ENCODE data around the gene TUBB.

The TUBB gene

DNA sequence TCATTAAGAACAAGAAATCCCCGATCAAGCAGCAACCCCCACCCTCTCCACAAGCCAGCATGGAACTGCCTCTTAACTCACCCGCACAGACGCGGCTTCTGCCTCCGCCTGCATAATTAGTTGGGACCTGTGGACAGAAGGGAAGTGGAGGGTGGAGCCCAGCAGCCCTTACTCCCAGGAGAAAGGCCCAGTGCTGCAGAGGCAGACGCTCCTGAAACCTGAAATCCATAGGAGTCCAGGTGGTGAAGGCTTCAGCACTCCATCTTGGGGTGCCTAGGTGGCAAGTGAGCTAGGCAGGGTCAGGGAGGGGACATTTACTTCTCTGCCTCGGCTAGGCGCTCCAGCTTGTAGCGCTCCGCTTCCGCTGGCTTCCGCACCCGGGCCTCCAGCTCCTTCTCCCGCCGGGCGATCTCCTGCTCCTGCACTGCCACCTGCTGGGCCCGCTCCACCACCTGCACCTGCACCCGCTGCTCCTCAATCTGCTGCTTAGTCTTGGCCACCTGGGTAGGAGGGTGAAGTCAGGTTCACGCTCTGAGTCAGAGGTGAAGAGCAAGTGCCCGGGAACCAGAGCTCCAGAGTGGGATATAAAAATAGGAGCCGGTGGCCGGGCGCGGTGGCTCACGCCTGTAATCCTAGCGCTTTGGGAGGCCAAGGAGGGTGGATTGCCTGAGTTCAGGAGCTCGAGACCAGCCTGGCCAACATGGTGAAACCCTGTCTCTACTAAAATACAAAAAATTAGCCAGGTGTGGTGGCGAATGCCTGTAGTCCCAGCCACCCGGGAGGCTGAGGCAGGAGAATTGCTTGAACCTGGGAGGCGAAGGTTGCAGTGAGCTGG lies 10.7 kb downstream of the TUBB start:
- no peak overlapping the region for H3K27ac ChIP-seq (ENCODE audit: low read length, poor library complexity, severe bottlenecking)

GRCh38 chr6:30732237-30732943 lies 12.2 kb downstream of the TUBB start:
- Histone ChIP-seq H3K4me3 (ENCODE audit: insufficient read depth in 1 of 2, low read depth in 1 of 2, low read length in 2 of 2) (no peak overlapping the region), H3K23ac (ENCODE audit: low read length in 2 of 2) (no peak overlapping the region), H2BK5ac (ENCODE audit: low read depth, low read length, poor library complexity, severe bottlenecking) (no peak overlapping the region), H3K4me2 (ENCODE audit: low read length, poor library complexity, severe bottlenecking) (no peak overlapping the region), H2BK120ac (ENCODE audit: low read depth, low read length) (no peak overlapping the region), H3K27ac (ENCODE audit: low read length, poor library complexity, severe bottlenecking) (no peak overlapping the region), H4K8ac (ENCODE audit: low read length) (no peak overlapping the region), H4K91ac (ENCODE audit: low read length) (no peak overlapping the region), H3K9me3 (ENCODE audit: control insufficient read depth, low read length) (no peaks in the 10 kb centered on the region), H3K4ac (ENCODE audit: low read depth in 1 of 2, low read length in 2 of 2) (no peak overlapping the region), H3K9ac (ENCODE audit: low read length) (no peak overlapping the region), H3K79me1 (replicated peaks; ENCODE audit: low read length, poor library complexity, severe bottlenecking) (peaks cover 26% of the 10 kb centered on the region), H3K14ac (ENCODE audit: low read length in 2 of 2) (no peak overlapping the region), H2BK15ac (ENCODE audit: low read depth, poor library complexity, severe bottlenecking) (no peak overlapping the region), H3K27me3 (ENCODE audit: control insufficient read depth in 1 of 2, insufficient read depth in 1 of 2, low read length in 2 of 2) (no peaks in the 10 kb centered on the region), H3K4me1 (ENCODE audit: control insufficient read depth, insufficient read depth, low read depth, low read length) (peaks cover 10% of the 10 kb centered on the region), H3K36me3 (ENCODE audit: control insufficient read depth in 1 of 2, insufficient read depth in 2 of 2, low read depth in 1 of 2, low read length in 2 of 2) (peaks cover 69 to 88% of the 10 kb centered on the region in 2 experiments), H2AFZ (ENCODE audit: low read depth, low read length) (no peak overlapping the region), H3K18ac (ENCODE audit: low read depth in 1 of 2, low read length in 2 of 2) (no peak overlapping the region), H2BK12ac (ENCODE audit: low read length in 2 of 2) (no peak overlapping the region), H2AK5ac (ENCODE audit: low read length, severe bottlenecking) (no peak overlapping the region)
- WGBS, result 96% methylated on average over 11 of the region's 12 CpGs
- no peak for DNase-seq

More for the DNA sequence above, 10.7 kb downstream of the TUBB start:
- WGBS, result 81% methylated on average over 28 of the region's 30 CpGs
- no peak overlapping the region for H2BK12ac ChIP-seq (ENCODE audit: low read length in 2 of 2)
- H3K4me2 ChIP-seq (ENCODE audit: low read length, poor library complexity, severe bottlenecking), result no peak overlapping the region
- H2BK120ac ChIP-seq (ENCODE audit: low read depth, low read length), result no peak overlapping the region
- H4K8ac ChIP-seq (ENCODE audit: low read length), result no peak overlapping the region
- no peaks in the 10 kb centered on the region for H3K9me3 ChIP-seq (ENCODE audit: control insufficient read depth, low read length)
- peak; percentile 27 for DNase-seq
- no peak overlapping the region for H3K14ac ChIP-seq (ENCODE audit: low read length in 2 of 2)
- H2AK5ac ChIP-seq (ENCODE audit: low read length, severe bottlenecking), result no peak overlapping the region
- H2BK15ac ChIP-seq (ENCODE audit: low read depth, poor library complexity, severe bottlenecking), result no peak overlapping the region
- H2BK5ac ChIP-seq (ENCODE audit: low read depth, low read length, poor library complexity, severe bottlenecking), result no peak overlapping the region
- peak overlapping the region in 1 of 2 experiments; percentile 11 for H3K23ac ChIP-seq (ENCODE audit: low read length in 2 of 2)
- H3K36me3 ChIP-seq (ENCODE audit: control insufficient read depth in 1 of 2, insufficient read depth in 2 of 2, low read depth in 1 of 2, low read length in 2 of 2), result peaks cover 61 to 86% of the 10 kb centered on the region in 2 experiments
- H3K4me3 ChIP-seq (ENCODE audit: insufficient read depth in 1 of 2, low read depth in 1 of 2, low read length in 2 of 2), result no peak overlapping the region
- no peaks in the 10 kb centered on the region for H3K27me3 ChIP-seq (ENCODE audit: control insufficient read depth in 1 of 2, insufficient read depth in 1 of 2, low read length in 2 of 2)
- H3K4me1 ChIP-seq (ENCODE audit: control insufficient read depth, insufficient read depth, low read depth, low read length), result peaks cover 12% of the 10 kb centered on the region
- no peak overlapping the region for H3K9ac ChIP-seq (ENCODE audit: low read length)
- H3K4ac ChIP-seq (ENCODE audit: low read depth in 1 of 2, low read length in 2 of 2), result no peak overlapping the region
- no peak overlapping the region for H4K91ac ChIP-seq (ENCODE audit: low read length)
- H2AFZ ChIP-seq (ENCODE audit: low read depth, low read length), result no peak overlapping the region
- H3K18ac ChIP-seq (ENCODE audit: low read depth in 1 of 2, low read length in 2 of 2), result no peak overlapping the region
- peaks cover 20% of the 10 kb centered on the region for H3K79me1 ChIP-seq (replicated peaks; ENCODE audit: low read length, poor library complexity, severe bottlenecking)

GRCh38 chr6:30735668-30736314 lies 15.6 kb downstream of the TUBB start:
- Histone ChIP-seq H3K79me1 (replicated peaks; ENCODE audit: low read length, poor library complexity, severe bottlenecking) (peaks cover 26% of the 10 kb centered on the region), H4K91ac (ENCODE audit: low read length) (no peak overlapping the region), H3K9me3 (ENCODE audit: control insufficient read depth, low read length) (no peaks in the 10 kb centered on the region), H2BK120ac (ENCODE audit: low read depth, low read length) (no peak overlapping the region), H3K4me1 (ENCODE audit: control insufficient read depth, insufficient read depth, low read depth, low read length) (peaks cover 16% of the 10 kb centered on the region), H3K18ac (ENCODE audit: low read depth in 1 of 2, low read length in 2 of 2) (no peak overlapping the region), H3K4me2 (ENCODE audit: low read length, poor library complexity, severe bottlenecking) (no peak overlapping the region), H2BK12ac (ENCODE audit: low read length in 2 of 2) (no peak overlapping the region), H3K27ac (ENCODE audit: low read length, poor library complexity, severe bottlenecking) (no peak overlapping the region), H2BK15ac (ENCODE audit: low read depth, poor library complexity, severe bottlenecking) (no peak overlapping the region), H2AK5ac (ENCODE audit: low read length, severe bottlenecking) (no peak overlapping the region), H3K36me3 (ENCODE audit: control insufficient read depth in 1 of 2, insufficient read depth in 2 of 2, low read depth in 1 of 2, low read length in 2 of 2) (peaks cover 53 to 94% of the 10 kb centered on the region in 2 experiments), H3K4ac (ENCODE audit: low read depth in 1 of 2, low read length in 2 of 2) (no peak overlapping the region), H3K27me3 (ENCODE audit: control insufficient read depth in 1 of 2, insufficient read depth in 1 of 2, low read length in 2 of 2) (no peaks in the 10 kb centered on the region), H3K14ac (ENCODE audit: low read length in 2 of 2) (no peak overlapping the region), H2BK5ac (ENCODE audit: low read depth, low read length, poor library complexity, severe bottlenecking) (no peak overlapping the region), H2AFZ (ENCODE audit: low read depth, low read length) (no peak overlapping the region), H3K23ac (ENCODE audit: low read length in 2 of 2) (no peak overlapping the region), H4K8ac (ENCODE audit: low read length) (no peak overlapping the region), H3K4me3 (ENCODE audit: insufficient read depth in 1 of 2, low read depth in 1 of 2, low read length in 2 of 2) (no peak overlapping the region), H3K9ac (ENCODE audit: low read length) (no peak overlapping the region)
- no peak for DNase-seq
- 95% methylated on average over 8 of the region's 8 CpGs for WGBS

- no peaks in the 10 kb centered on the region for H3K9me3 ChIP-seq (ENCODE audit: control insufficient read depth, low read length)
- H2AFZ ChIP-seq (ENCODE audit: low read depth, low read length), result no peak overlapping the region
- H3K23ac ChIP-seq (ENCODE audit: low read length in 2 of 2), result no peak overlapping the region
- H3K14ac ChIP-seq (ENCODE audit: low read length in 2 of 2), result no peak overlapping the region
- no peak overlapping the region for H4K8ac ChIP-seq (ENCODE audit: low read length)
- no peak for DNase-seq
- H3K4me2 ChIP-seq (ENCODE audit: low read length, poor library complexity, severe bottlenecking), result no peak overlapping the region
- H3K79me1 ChIP-seq (replicated peaks; ENCODE audit: low read length, poor library complexity, severe bottlenecking), result peaks cover 24% of the 10 kb centered on the region
- peak overlapping the region; percentile 29 for H3K9ac ChIP-seq (ENCODE audit: low read length)
- WGBS, result 97% methylated on average over 5 of the region's 6 CpGs
- H3K4me3 ChIP-seq (ENCODE audit: insufficient read depth in 1 of 2, low read depth in 1 of 2, low read length in 2 of 2), result no peak overlapping the region
- H2AK5ac ChIP-seq (ENCODE audit: low read length, severe bottlenecking), result no peak overlapping the region
- no peak overlapping the region for H4K91ac ChIP-seq (ENCODE audit: low read length)
- no peak overlapping the region for H3K4ac ChIP-seq (ENCODE audit: low read depth in 1 of 2, low read length in 2 of 2)
- no peak overlapping the region for H3K27ac ChIP-seq (ENCODE audit: low read length, poor library complexity, severe bottlenecking)
- peaks cover 19% of the 10 kb centered on the region for H3K4me1 ChIP-seq (ENCODE audit: control insufficient read depth, insufficient read depth, low read depth, low read length)
- H2BK5ac ChIP-seq (ENCODE audit: low read depth, low read length, poor library complexity, severe bottlenecking), result no peak overlapping the region
- no peaks in the 10 kb centered on the region for H3K27me3 ChIP-seq (ENCODE audit: control insufficient read depth in 1 of 2, insufficient read depth in 1 of 2, low read length in 2 of 2)
- peaks cover 42 to 81% of the 10 kb centered on the region in 2 experiments for H3K36me3 ChIP-seq (ENCODE audit: control insufficient read depth in 1 of 2, insufficient read depth in 2 of 2, low read depth in 1 of 2, low read length in 2 of 2)
- no peak overlapping the region for H3K18ac ChIP-seq (ENCODE audit: low read depth in 1 of 2, low read length in 2 of 2)
- no peak overlapping the region for H2BK120ac ChIP-seq (ENCODE audit: low read depth, low read length)
- H2BK12ac ChIP-seq (ENCODE audit: low read length in 2 of 2), result no peak overlapping the region
- H2BK15ac ChIP-seq (ENCODE audit: low read depth, poor library complexity, severe bottlenecking), result no peak overlapping the region
Measured at GRCh38 chr6:30738532-30738931, 18.4 kb downstream of the TUBB start.

All from mesenchymal stem cell (in vitro differentiated cells and primary cell).